Smooth muscle cell of the umbilical artery (primary cell): ENCODE results near the gene NDUFA13. TPM values are rescaled to one million over a fixed set of nuclear protein-coding genes. Genes with fewer than 3 reads are reported as not detected.

Source experiments
- total RNA-seq: library from RNA; depleted of rRNA; stranded (reverse); fragments of >200 nt; gene quantifications from 2 replicates; pipeline ENCODE4 v1.2.3, GENCODE V29; 2014

The NDUFA13 gene
- total RNA-seq = 87.4 and 119 TPM in 2 replicates

DNA sequence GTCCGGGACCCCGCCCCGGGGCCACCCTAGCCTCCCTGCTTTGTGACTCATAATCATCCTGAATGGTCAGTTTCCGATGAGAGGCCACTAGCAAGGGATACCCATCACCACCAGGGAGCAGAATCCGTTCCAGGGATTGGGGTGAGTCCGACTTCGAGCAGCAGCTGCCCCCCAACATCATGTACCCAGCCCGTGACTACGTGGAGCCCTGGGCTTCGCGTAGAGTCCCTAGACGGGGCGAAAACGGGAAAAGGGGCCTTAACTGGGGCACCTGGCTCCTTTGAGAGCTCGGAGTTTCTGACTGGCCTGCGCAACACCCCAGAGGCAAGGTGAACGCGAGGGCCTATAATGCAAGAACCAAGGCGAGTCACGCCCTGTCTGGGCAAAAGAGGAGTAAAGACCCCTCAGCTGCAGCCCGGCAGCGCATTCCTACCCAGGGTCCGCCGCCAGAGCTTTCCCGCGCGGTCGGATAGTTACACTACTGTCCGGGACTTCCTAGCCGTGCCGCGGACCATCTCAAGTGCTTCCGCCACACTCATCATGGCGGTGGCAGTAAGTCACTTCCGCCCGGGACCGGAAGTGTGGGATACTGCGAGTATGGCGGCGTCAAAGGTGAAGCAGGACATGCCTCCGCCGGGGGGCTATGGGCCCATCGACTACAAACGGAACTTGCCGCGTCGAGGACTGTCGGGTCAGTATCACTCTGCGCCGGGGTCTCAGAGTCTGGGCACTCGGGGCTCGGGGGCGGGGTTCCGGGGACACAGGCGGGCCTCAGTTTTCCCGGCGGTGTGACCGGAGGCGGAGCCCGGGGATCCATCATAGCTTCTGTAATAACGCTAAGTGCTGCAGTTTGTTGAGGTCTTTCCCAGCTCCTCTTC, at the start of gene NDUFA13:
NDUFA13 (plus strand) TSS at position 584 of the 878 bp plus-strand sequence; CDS start at position 598, 14 bp downstream.

DNA sequence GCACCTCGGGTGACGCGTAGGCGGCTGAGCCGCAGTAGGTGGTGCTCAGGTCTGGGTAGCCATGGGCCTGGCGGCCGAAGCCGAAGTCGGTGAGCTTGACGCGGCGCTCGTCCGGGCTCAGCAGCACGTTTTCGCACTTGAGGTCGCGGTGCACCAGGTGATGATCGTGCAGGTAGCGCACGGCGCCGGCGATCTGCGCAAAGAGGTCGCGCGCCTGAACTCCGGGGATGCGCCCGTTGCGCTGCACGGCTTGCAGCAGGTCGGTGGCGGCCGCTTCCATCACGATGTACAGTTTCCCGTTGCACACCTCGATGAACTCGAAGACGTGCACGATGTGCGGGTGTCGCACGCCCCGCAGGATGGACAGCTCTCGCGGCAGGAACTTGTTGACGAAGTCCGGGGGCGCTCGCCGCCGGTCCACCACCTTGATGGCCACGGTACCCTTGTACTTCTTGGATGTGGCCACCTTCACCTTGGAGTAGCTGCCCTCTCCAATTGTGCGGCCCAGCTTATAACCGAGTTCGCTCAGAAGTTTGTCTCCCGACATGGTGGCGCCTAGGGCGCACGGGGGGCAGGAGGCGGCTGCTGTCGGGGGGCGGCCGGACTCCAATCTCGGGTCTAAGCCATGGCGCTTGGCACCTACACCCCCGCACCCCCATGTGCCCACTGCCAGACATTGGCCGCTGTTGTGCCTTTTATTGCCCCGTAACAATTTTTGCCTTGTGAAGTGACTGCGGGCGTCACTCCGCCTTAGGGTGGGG, 964 bp upstream of the NDUFA13 start, which contains the start of gene TSSK6:
TSSK6 (minus strand) TSS at position 668 of the 761 bp plus-strand sequence; CDS start at position 547, 121 bp downstream.

DNA sequence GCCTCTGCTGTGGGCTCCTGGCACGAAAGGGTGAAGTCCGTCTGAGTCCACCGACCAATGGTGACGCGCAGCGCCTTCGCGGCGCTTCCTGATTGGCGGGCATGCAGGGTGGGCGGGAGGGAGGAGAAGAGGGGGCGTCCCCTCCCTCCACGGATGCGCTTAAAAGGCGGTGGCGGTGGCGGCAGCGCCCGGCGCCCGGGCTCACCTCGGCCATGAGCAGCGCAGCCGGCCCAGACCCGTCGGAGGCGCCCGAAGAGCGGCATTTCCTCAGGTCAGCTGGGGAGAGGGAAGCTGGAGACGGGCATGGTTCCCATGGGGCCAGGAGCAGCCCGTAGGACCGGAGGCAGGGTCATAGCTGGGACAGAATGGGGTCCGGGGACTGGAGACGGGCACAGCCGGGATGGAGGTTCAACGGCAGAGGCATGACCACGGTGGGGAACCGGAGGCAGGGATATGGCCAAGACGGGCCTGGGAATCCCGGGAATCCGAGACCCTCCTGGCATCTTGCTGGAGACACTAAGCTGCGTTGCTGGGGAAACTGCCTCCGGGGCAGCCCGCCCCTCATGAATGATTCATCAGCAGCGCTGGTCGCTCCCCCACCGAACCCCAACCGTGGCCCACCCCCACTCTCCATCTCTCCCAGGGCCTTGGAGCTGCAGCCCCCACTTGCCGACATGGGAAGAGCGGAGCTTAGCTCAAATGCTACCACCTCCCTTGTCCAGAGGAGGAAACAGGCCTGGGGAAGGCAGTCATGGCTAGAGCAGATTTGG, 12.9 kb downstream of the NDUFA13 start, which contains the start of gene YJEFN3:
YJEFN3 (plus strand) TSS at position 191 of the 770 bp plus-strand sequence; CDS start at position 213, 22 bp downstream.

GRCh38 chr19:19538061-19538784, 22.2 kb downstream of the NDUFA13 start, which contains the start of gene CILP2:
TSS of gene CILP2 (plus strand) at chr19:19538265. CDS start at chr19:19538350, 85 bp downstream.

Other genes starting within 250 kb of the NDUFA13 start
- 1.9 and 3.3 TPM in 2 replicates for gene TM6SF2, start 242.9 kb upstream of the NDUFA13 start, total RNA-seq
- gene SUGP1, start 195.7 kb upstream of the NDUFA13 start, total RNA-seq = 15.4 and 18.6 TPM in 2 replicates
- 28.8 and 38.9 TPM in 2 replicates for gene MAU2, start 195.4 kb upstream of the NDUFA13 start, total RNA-seq
- gene GATAD2A, start 110.5 kb upstream of the NDUFA13 start, total RNA-seq = 33.3 and 102 TPM in 2 replicates
- gene TSSK6, start 677 bp upstream of the NDUFA13 start, total RNA-seq = 1.2 and 2.1 TPM in 2 replicates
- 0.65 and 0.89 TPM in 2 replicates for gene YJEFN3, start 12.7 kb downstream of the NDUFA13 start, total RNA-seq
- gene CILP2, start 22.0 kb downstream of the NDUFA13 start, total RNA-seq = 0.30 and 0.69 TPM in 2 replicates
- 0.55 and 1.2 TPM in 2 replicates for gene PBX4, start 102.5 kb downstream of the NDUFA13 start, total RNA-seq
- gene LPAR2, start 112.0 kb downstream of the NDUFA13 start, total RNA-seq = 0.89 and 1.6 TPM in 2 replicates
- gene GMIP, start 127.4 kb downstream of the NDUFA13 start, total RNA-seq = 5.9 and 10.3 TPM in 2 replicates
- gene ATP13A1, start 147.5 kb downstream of the NDUFA13 start, total RNA-seq = 77.4 and 94.7 TPM in 2 replicates
- gene ZNF101, start 152.6 kb downstream of the NDUFA13 start, total RNA-seq = 3.9 and 5.2 TPM in 2 replicates
- 5.5 and 8.3 TPM in 2 replicates for gene ZNF14, start 216.9 kb downstream of the NDUFA13 start, total RNA-seq